ENCODE measurements around the gene HADHB.

GRCh38 chr2:26268213-26268612 lies 23.5 kb downstream of the HADHB start:
- TF ChIP-seq CTCF (IDR thresholded peaks at IDR 0.05) = no peak
- TF ChIP-seq ZFX (IDR thresholded peaks at IDR 0.05; ENCODE audit: borderline replicate concordance) = no peak
